Psoas muscle (tissue), 8 donors: ENCODE measurements around the gene SRPK3. TPM values are rescaled to one million over a fixed set of nuclear protein-coding genes. Genes with fewer than 3 reads are reported as not detected.
"Not testable (repeated sequence)": the region's sequence is repeated elsewhere in the genome, so short reads cannot be mapped to it uniquely, and the experiment has no call there.

Experiments used
- ATAC-seq, 4 donors: fragments of 200-7000 bp; cut with Tn5 transposase; one replicate each; pipeline ENCODE4 v1.9.1; 2020; ENCODE audit warnings: moderate library complexity in 3 of 4, mild to moderate bottlenecking in 2 of 4
- DNase-seq, 2 donors: peaks; one replicate each; pipeline ENCODE4 v3.0.0-alpha.2; 2020
- H3K27ac ChIP-seq: fragments of 200-600 bp; one replicate; pipeline ENCODE4 v1.8.0; 2022
- H3K27me3 ChIP-seq, 3 donors: fragments of 200-600 bp in 1 of 3; one replicate each; pipeline versions ENCODE4 v1.6.1 to v1.8.0; 2013 to 2022; ENCODE audit warnings: low read length in 2 of 3, mild to moderate bottlenecking in 2 of 3, moderate library complexity in 1 of 3; ENCODE audit not compliant: insufficient read depth in 3 of 3
- H3K36me3 ChIP-seq, 2 donors: fragments of 200-600 bp in 1 of 2; one replicate each; pipeline versions ENCODE4 v1.6.1 to v1.8.0; 2013 to 2022; ENCODE audit warnings: low read depth in 1 of 2, mild to moderate bottlenecking in 1 of 2, moderate library complexity in 1 of 2; ENCODE audit not compliant: insufficient read depth in 1 of 2
- H3K4me1 ChIP-seq: fragments of 200-600 bp; one replicate; pipeline ENCODE4 v1.8.0; 2022
- H3K4me3 ChIP-seq: fragments of 200-600 bp; one replicate; pipeline ENCODE4 v1.8.0; 2022; ENCODE audit warnings: mild to moderate bottlenecking
- H3K9me3 ChIP-seq: fragments of 200-600 bp; one replicate; pipeline ENCODE4 v1.8.0; 2022
- CTCF ChIP-seq: fragments of 200-600 bp; IDR thresholded peaks from one replicate; pipeline ENCODE4 v1.8.0; 2022; ENCODE audit warnings: antibody characterized with exemption
- WGBS, 3 donors: extraction: QIAGEN DNeasy Blood & Tissue Kit; methylation state at CpG; one replicate each; pipeline versions ENCODE4 v1.1.6 to v1.1.7; 2013; 5-methylcytosine and 5-hydroxymethylcytosine counted together
- intact Hi-C, 2 donors: fragments of 100-400 bp; cut with DNase I; formaldehyde crosslinking; loops; one replicate each; pipeline versions ENCODE4 v1.11.0 to v1.14.2; 2022
- polyA plus RNA-seq, 3 donors: library from polyadenylated mRNA; stranded (reverse); fragments of 200-250 nt; gene quantifications; one replicate each; pipeline ENCODE4 v1.2.3, GENCODE V29; 2013
- total RNA-seq, 4 donors: library from RNA; stranded (reverse); fragmentation: NEBNext Ultra II Directional in 2 of 4; extraction: Animal tissue kit (Norgen Biotek cat#: 25700) in 2 of 4; gene quantifications; one replicate each; pipeline versions ENCODE4 v1.2.1 to v1.2.4, GENCODE V29; 2021 to 2023
- donor health status: healthy with polysubstance abuse.
- donor health status: DM: no; HTN: no; CAD: no; lungs with moderate emphysema.
- donor health status: Bipolar disorder and iron deficiency.
- donor health status: healthy.
- donor health status: DM: yes; HTN: yes; CAD: no.
- donor health status: DM: no; HTN: no; CAD: no.
- donor health status: DM: no; HTN: no; CAD: no.
- donor health status: DM: yes; HTN: yes; CAD: no.

SRPK3 gene
- total and polyA plus RNA-seq, 7 donors: 14.5 to 140 (median 43.7) TPM

- no peaks in the 10 kb centered on the region for H3K9me3 ChIP-seq
- DNase-seq (no peak), ATAC-seq (no peak)
- WGBS, 3 donors: 87 to 93% (median 91%) methylated on average over 3 of the region's 3 CpGs
- no peak overlapping the region for H3K4me3 ChIP-seq
- peaks cover 0 to 16% (median 0%) of the 10 kb centered on the region in 3 donors for H3K27me3 ChIP-seq
- TF ChIP-seq CTCF: no peak
- H3K27ac ChIP-seq: no peak overlapping the region
- peaks cover 0 to 1% of the 10 kb centered on the region in 2 donors for H3K36me3 ChIP-seq
- intact Hi-C loops: no loop called here
- H3K4me1 ChIP-seq: no peaks in the 10 kb centered on the region
These were observed 34.5 kb upstream of the SRPK3 start for GRCh38 chrX:153746359-153746758.

GRCh38 chrX:153746991-153747390 is 33.9 kb upstream of the SRPK3 start:
- H3K4me1 ChIP-seq, DNase-seq, H3K4me3 ChIP-seq, intact Hi-C loops, ATAC-seq, H3K36me3 ChIP-seq, H3K9me3 ChIP-seq, H3K27ac ChIP-seq: not testable (repeated sequence)
- H3K27me3 ChIP-seq: peaks cover 0 to 13% (median 0%) of the 10 kb centered on the region in 3 donors
- 76 to 83% (median 77%) methylated on average over 6 of the region's 6 CpGs for WGBS, 3 donors

GRCh38 chrX:153749017-153749416 is 31.8 kb upstream of the SRPK3 start:
- peaks cover 0 to 19% (median 0%) of the 10 kb centered on the region in 3 donors for H3K27me3 ChIP-seq
- H3K4me1 ChIP-seq, H3K4me3 ChIP-seq, H3K27ac ChIP-seq, intact Hi-C loops, H3K36me3 ChIP-seq, H3K9me3 ChIP-seq, ATAC-seq, DNase-seq: not testable (repeated sequence)
- WGBS, 3 donors: 59 to 80% (median 75%) methylated on average over 7 of the region's 7 CpGs

GRCh38 chrX:153750127-153750774 is 30.6 kb upstream of the SRPK3 start:
- intact Hi-C loops: no loop called here
- no peak for TF ChIP-seq CTCF
- no peak for DNase-seq
- H3K9me3 ChIP-seq: no peaks in the 10 kb centered on the region
- WGBS, 3 donors: 61 to 64% (median 63%) methylated on average over 12 of the region's 12 CpGs
- H3K27ac ChIP-seq: no peak overlapping the region
- H3K36me3 ChIP-seq: no peaks in the 10 kb centered on the region
- peaks cover 0 to 19% (median 0%) of the 10 kb centered on the region in 3 donors for H3K27me3 ChIP-seq
- H3K4me3 ChIP-seq: no peak overlapping the region
- no peak for ATAC-seq
- H3K4me1 ChIP-seq: no peaks in the 10 kb centered on the region

- DNase-seq (no peak), ATAC-seq (no peak)
- intact Hi-C loops: no loop called here
- H3K36me3 ChIP-seq: no peaks in the 10 kb centered on the region
- no peak overlapping the region for H3K27ac ChIP-seq
- H3K4me1 ChIP-seq: no peaks in the 10 kb centered on the region
- peaks cover 0 to 6% (median 0%) of the 10 kb centered on the region in 3 donors for H3K27me3 ChIP-seq
- WGBS, 3 donors: 72 to 89% (median 83%) methylated on average over 1 of the region's 1 CpG
- peaks cover 14% of the 10 kb centered on the region for H3K9me3 ChIP-seq
- TF ChIP-seq CTCF: no peak
- no peak overlapping the region for H3K4me3 ChIP-seq
These were observed 25.7 kb upstream of the SRPK3 start for GRCh38 chrX:153755136-153755535.
